HG02973 (cell line): Measurements from ENCODE around the gene IRF1.
A peak's percentile ranks its signal among the peaks of the same experiment; 100 is the strongest.

Experiments used
- ATAC-seq: cut with Tn5 transposase; IDR thresholded peaks from one replicate; pipeline ENCODE4 v1.9.1; 2021; ENCODE audit warnings: moderate library complexity; ENCODE audit not compliant: unreplicated experiment

The IRF1 gene

GRCh38 chr5:132463811-132464155, 26.8 kb downstream of the IRF1 start:
- ATAC-seq = no peak

DNA sequence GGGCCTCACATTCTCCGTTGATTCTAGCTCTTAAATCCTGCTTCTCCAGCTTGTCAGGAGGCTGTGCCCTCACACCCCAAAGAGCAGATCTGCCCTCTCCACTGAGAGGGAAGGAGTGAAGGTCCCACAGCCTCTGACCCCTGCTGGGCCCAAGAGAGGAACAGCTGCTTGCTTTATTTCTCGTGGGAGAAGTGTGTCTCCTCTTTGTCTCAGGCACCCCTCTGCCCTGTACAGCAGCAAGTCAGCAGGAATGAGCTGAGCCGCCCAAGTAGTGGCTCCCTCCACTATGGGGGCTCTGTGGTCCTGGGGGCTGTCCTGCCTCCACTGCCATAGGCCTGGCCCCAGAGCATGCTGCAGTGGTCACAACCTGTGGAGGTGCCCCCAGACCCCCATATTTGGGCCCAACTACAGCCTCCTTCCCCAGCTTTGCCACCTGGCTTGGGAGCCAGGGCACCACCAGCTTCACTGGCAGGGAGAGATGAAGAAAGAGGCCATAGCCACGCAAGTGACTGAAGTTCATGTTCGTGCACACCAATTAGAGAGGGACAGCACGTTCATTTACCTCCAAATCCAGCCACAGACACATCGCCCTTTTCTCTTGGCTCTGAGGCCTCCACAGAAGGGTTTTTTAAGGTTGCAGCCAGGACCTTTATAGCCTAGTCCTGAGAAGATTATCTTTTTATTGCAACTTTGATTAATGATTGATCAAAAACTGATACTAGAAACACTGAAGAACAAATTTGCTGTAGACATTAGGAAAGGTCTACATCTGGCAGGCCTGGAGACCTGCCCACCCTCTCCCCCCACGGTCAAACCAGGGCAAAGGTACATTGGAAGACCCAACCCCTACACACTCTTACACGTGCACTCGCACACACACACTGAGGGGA, 27.5 kb downstream of the IRF1 start:
- no peak for ATAC-seq

DNA sequence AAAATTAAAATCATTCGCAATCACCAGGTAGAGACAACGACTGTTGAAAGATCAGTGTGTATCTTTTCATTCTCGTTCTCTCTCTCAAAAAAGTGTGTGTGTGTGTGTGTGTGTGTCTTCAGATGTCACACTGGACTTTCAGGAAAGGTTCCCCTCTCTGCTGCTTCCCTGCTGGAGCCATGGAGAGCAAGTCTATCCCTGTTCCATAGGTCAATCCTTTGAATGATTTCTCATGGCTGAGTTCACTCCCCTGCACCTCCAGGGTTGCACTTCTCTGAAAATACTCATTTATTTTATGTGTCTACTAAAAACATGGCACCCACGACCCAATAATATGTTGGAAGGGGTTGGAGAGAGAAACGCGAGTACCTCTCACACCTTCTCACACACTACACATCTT, 28.2 kb downstream of the IRF1 start:
- no peak for ATAC-seq

DNA sequence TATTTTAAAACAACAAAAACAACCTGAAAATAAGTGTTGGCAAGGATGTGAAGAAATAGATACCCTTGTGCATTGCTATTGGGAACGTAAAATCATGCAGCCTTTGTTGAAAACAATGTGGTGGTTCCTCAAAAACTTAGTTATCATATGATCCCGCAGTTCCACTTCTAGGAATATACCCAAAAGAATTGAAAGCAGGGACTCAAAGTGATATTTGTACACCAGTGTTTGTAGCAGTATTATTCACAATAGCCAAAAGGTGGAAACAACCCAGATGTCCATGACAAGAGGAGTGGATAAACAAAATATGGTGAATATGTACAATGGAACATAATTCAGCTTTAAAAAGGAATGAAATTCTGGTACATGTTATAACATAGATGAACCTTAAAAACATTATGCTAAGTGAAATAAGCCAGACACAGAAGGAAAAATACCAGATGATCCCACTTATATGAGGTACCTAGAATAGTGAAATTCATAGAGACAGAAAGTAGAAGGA, 29.0 kb downstream of the IRF1 start:
- ATAC-seq = no peak

GRCh38 chr5:132460846-132461568, 29.6 kb downstream of the IRF1 start:
- ATAC-seq = no peak

- no peak for ATAC-seq
These were observed 30.4 kb downstream of the IRF1 start for GRCh38 chr5:132459983-132460838.

GRCh38 chr5:132459031-132459982, 31.3 kb downstream of the IRF1 start:
- ATAC-seq = no peak

- peak; percentile 47 for ATAC-seq
These were observed 31.9 kb downstream of the IRF1 start for GRCh38 chr5:132458651-132459030.

DNA sequence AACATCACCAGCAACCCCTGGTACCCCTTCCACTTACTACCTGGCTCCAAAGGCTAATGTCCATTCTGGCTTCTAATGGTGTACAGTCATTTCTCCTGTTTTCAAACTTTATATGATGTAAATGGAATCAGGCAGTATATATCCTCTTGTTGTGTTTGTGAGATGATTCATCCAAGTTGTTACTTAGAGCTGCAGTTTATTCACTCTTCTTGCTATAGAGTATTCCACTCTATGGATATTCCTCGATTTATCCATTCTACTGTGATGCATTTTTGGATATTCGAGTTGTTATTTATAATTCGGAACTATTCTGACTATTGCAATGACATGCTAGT, 32.4 kb downstream of the IRF1 start:
- no peak for ATAC-seq

DNA sequence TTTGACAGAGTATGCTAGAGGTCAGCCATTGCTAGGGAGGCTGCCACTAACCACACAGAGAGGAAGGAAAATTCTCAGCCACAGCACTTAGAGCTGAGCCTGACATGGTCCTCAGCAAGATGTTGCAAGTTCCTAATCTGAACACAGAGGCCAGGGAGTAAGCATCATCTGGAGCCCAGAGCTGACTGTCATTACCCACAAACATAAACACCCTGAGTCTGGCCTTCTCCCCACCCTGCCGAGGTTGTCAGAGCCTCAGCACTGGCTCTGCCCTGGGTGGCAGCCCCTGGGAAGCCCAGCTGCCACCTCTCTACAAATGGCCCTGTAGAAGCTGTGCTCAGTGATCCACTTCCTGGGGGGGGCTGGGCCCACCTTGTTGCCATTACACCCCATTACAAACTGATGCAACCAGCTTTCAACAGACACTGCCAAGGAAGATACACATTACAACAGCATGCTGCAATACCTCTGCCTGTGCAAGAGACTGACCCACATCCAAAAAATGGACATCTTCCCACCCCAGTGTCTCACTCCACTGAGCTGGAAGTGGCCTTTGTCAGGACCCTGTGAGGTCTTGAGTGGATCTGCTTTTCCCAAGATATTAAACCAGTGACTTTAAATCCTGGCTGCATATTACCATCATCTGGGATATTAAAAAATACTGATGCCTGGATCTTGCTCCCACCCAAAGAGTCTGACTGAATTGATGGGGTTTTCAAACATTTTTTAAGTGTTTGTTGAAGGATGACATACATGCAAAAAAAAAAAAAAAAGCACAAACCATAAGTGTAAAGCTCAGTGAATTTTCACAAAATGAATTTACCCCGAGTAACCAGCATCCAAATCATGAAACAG, 33.0 kb downstream of the IRF1 start:
- ATAC-seq = no peak

GRCh38 chr5:132456987-132457361, 33.6 kb downstream of the IRF1 start:
- no peak for ATAC-seq

DNA sequence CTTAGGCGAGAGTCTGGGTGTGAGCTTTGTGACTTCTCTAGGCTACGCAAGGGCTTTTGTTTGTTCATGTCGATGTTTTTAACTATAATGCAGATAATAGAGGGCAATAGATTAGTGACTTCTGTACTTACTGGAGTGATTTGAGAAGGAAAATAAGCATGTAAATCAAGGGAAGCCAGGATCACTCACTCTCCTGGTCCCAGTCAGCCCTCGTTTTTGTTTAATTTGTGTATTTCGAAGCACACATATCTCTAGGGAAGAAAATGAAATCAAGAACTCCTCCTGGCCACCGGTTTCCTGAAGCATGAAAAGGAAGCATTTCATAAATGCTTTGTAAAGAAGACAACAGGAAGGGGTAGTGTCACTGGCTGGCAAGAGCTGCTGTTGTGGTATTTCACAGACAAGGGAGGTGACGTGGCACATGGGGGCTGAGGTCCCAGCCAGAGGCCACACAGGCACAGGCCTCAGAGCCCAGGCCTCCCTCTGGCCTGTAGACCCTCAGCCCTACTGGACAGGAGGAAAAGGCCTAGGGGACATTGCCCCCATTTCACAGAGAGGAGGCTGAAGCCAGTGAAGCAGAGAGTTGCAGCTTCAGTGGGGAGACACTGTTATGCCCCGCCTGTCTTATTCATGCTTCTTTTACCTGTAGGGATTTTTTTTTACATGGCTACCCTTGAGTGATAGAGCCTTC, 34.1 kb downstream of the IRF1 start:
- peak; percentile 32 for ATAC-seq

DNA sequence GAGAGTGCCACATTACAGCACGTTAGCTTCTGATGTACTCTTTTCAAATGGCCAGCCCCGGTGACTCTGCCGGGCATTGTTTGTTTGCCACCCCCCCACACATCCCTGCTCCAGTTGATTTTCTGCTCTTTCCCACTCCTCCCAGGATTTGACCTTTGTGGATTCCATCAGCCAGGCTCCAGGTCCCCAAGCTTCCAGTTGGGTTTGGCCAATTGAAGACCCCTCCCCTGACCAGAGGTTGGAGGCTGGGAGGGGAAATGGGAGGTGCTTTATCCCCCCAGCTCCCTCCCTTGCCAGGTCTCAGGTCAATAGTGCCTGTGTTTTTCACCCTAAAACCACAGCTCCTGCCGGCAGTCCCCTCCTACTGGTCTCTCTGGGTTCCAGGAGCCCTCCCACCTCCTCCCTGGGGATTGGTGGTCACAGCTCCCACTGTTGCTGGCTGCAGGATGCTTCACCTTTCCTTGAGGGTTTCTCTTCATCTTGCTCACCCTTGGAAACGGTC, 34.9 kb downstream of the IRF1 start:
- ATAC-seq = no peak

DNA sequence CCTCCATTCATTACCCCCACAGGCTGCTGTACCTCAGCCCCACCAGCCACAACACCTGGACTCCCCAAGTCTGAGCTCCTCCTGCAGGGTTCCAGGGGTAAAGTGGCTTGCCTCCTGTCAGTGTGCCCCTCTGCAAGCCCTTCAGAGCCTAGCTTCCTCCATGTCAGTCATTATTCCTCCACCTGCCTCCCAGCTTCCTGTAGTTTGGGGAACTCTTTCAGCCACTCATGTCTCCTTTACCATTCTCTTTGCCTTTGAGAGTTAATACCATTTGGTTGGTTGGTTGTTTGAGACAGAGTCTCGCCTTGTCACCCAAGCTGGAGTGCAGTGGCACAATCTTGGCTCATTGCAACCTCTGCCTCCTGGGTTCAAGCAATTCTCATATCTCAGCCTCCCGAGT, 36.2 kb downstream of the IRF1 start:
- no peak for ATAC-seq

DNA sequence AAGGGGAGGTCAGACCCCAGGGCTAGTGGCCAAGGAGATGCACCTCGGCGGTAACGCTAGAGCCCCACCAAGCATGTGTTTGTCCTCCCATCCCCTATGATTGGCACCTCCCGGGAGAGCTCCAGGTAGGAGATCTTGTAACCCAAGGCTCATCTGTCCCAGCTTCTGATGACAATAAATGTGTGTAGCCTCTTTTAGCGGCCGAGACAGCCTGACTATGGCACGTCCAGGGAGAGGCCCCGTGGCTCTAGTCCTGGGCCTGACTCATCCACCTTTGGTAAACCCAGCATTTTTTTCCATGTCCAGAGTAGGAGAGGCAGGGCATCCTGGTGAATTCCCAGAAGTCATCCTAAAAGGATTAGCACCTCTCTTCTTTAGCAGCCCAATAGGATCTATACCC, 39.2 kb downstream of the IRF1 start:
- no peak for ATAC-seq

DNA sequence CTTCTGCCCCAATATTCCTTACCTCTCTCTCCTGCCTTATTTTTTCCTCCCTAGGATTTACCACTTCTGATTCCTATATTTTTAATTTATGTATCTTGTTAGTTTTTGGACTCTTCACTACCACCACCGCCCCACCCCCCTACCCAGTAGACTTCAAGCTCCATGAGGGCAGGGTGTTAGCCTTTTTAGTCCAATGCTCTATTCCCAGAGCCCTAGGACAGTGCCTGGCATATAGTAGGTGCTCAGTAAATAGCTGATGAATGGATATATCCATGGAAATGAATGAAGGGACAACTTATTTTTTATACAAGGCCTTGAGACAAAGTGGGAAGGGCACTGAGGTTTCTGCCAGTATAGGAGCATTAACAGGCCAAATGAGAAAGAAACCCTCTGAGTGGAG, 41.5 kb downstream of the IRF1 start:
- ATAC-seq = no peak

DNA sequence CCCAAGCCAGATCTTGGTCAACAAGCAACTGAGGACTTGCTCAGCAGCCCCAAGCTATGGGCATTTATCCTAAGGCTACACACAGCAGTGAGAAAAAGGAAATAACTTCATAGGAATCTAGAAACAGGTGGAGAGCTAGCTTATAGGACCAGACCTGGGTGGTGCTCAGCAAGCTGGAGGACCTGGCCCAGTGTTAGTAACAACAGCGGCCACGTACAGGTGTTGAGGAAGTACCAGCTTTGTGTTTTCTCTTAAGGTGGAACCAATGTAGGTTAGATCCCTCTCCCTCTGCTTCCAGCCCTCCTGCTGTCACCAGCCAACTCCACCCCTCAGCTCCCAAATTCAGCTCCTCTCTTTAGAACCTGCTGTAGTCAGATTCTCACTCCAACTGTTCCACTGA, 43.4 kb downstream of the IRF1 start:
- no peak for ATAC-seq

GRCh38 chr5:132446621-132447020, 44.0 kb downstream of the IRF1 start:
- ATAC-seq = no peak

- ATAC-seq = no peak
These were observed 44.6 kb downstream of the IRF1 start for GRCh38 chr5:132445930-132446329.
